Gastroesophageal sphincter (tissue), 4 donors: ENCODE results near the gene TPCN1. TPM values are rescaled to one million over a fixed set of nuclear protein-coding genes. Genes with fewer than 3 reads are reported as not detected.

Experiments used
- ATAC-seq: fragments of 150-250 bp; one replicate; pipeline ENCODE4 v1.9.1; 2016; ENCODE audit warnings: mild to moderate bottlenecking, moderate library complexity
- H3K27ac ChIP-seq, 4 donors: fragments of 200-600 bp; sonication (generic) in 3 of 4; 1 replicate in 3 of 4; 2 replicates in 1 of 4; pipeline ENCODE4 v1.5.1; 2016 to 2019
- H3K27me3 ChIP-seq: fragments of 200-600 bp; sonication (generic); one replicate; pipeline ENCODE4 v1.5.1; 2019
- H3K36me3 ChIP-seq, 2 donors: fragments of 200-600 bp; sonication (generic); one replicate each; pipeline ENCODE4 v1.5.1; 2019; ENCODE audit warnings: control low read depth in 1 of 2
- H3K4me1 ChIP-seq, 3 donors: fragments of 200-600 bp; sonication (generic); 1 replicate in 2 of 3; 2 replicates in 1 of 3; pipeline ENCODE4 v1.5.1; 2016 to 2019; ENCODE audit warnings: control low read depth in 2 of 3
- H3K4me3 ChIP-seq, 2 donors: fragments of 200-600 bp; sonication (generic); one replicate each; pipeline ENCODE4 v1.5.1; 2019; ENCODE audit warnings: mild to moderate bottlenecking in 1 of 2, moderate library complexity in 1 of 2
- H3K9me3 ChIP-seq, 3 donors: fragments of 200-600 bp; sonication (generic); one replicate each; pipeline ENCODE4 v1.5.1; 2017 to 2019; ENCODE audit warnings: control low read depth in 2 of 3
- CTCF ChIP-seq, 4 experiments: fragments of 200-600 bp in 2 of 4; fragments of 450-650 bp in 2 of 4; sonication (generic) in 1 of 4; IDR thresholded peaks; one replicate each; pipeline ENCODE4 v1.5.1; 2017 to 2019; ENCODE audit warnings: antibody characterized with exemption in 4 of 4, mild to moderate bottlenecking in 2 of 4, moderate library complexity in 2 of 4
- EP300 ChIP-seq: sonication (generic); formaldehyde crosslinking; IDR thresholded peaks from one replicate; pipeline ENCODE4 v1.6.1; 2017; ENCODE audit warnings: antibody characterized with exemption, mild to moderate bottlenecking
- POLR2A ChIP-seq, 2 donors: fragments of 450-650 bp; IDR thresholded peaks; one replicate each; pipeline ENCODE4 v1.6.1; 2017; ENCODE audit warnings: antibody characterized with exemption in 2 of 2, mild to moderate bottlenecking in 2 of 2, moderate library complexity in 1 of 2
- POLR2AphosphoS5 ChIP-seq: sonication (generic); formaldehyde crosslinking; IDR thresholded peaks from one replicate; pipeline ENCODE4 v1.6.1; 2017; ENCODE audit warnings: antibody characterized with exemption
- WGBS, 2 donors: methylation state at CpG; one replicate each; pipeline ENCODE4 v1.1.5; 2018; ENCODE audit warnings: low coverage in 1 of 2; 5-methylcytosine and 5-hydroxymethylcytosine counted together
- total RNA-seq, 4 donors: library from RNA; depleted of rRNA; stranded (reverse); fragments of >200 nt; gene quantifications; one replicate each; pipeline ENCODE4 v1.1.0, GENCODE V29; 2016

TPCN1 gene
- total RNA-seq, 4 donors from 2014 or later = 24.0 to 47.0 (median 37.3) TPM

DNA sequence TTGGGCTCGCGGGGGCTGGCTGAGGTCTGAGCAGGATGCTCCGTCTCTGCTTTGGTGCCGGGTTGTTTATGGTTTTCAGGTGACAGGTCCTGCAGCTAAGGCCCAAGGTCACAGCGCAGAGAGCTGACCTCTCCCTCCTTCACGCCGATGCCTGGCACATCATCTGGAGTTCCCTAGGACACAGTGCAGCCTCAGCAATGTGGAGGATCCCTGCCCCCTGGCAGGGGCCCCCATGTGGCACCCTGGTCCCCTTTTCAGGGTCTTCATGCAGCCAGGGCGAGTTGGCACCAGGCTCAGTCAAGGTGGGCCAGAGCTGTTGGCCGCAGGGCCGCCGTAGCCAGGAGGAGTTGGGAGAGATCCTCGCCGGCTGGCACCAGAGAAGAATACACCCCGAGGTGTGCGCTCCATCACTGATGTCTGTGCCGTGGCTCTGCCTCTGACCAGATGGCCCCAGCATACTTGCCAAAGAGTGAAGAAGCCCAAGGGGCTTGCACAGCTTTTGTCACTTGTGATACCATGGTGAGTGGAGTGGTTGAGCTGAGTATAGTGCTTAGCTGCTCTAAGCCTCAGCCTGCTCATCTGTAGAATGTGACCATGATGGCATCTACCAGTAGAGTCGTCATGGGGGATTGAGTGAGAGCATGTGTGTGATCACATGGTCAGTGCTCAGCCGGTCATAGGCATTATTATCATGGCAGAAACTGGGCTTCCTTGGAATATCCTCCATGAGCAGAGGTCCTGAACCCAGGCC is 11.0 kb downstream of the TPCN1 start:
- Histone ChIP-seq H3K4me1 (peaks cover 0 to 78% (median 18%) of the 10 kb centered on the region in 3 donors), H3K9me3 (no peaks in the 10 kb centered on the region), H3K27ac (peak overlapping the region in 3 of 4 donors; percentile 43 to 51 (median 48)), H3K27me3 (no peaks in the 10 kb centered on the region), H3K4me3 (no peak overlapping the region), H3K36me3 (peaks cover 0 to 87% of the 10 kb centered on the region in 2 donors)
- no peak for ATAC-seq
- no peak for TF ChIP-seq EP300
- TF ChIP-seq CTCF (IDR thresholded peaks at IDR 0.05) = no peak
- TF ChIP-seq POLR2AphosphoS5 = no peak
- no peak for TF ChIP-seq POLR2A (IDR thresholded peaks at IDR 0.05)
- whole genome bisulfite sequencing, 2 donors = 73 to 80% methylated on average over 1 to 8 of the region's 18 CpGs

DNA sequence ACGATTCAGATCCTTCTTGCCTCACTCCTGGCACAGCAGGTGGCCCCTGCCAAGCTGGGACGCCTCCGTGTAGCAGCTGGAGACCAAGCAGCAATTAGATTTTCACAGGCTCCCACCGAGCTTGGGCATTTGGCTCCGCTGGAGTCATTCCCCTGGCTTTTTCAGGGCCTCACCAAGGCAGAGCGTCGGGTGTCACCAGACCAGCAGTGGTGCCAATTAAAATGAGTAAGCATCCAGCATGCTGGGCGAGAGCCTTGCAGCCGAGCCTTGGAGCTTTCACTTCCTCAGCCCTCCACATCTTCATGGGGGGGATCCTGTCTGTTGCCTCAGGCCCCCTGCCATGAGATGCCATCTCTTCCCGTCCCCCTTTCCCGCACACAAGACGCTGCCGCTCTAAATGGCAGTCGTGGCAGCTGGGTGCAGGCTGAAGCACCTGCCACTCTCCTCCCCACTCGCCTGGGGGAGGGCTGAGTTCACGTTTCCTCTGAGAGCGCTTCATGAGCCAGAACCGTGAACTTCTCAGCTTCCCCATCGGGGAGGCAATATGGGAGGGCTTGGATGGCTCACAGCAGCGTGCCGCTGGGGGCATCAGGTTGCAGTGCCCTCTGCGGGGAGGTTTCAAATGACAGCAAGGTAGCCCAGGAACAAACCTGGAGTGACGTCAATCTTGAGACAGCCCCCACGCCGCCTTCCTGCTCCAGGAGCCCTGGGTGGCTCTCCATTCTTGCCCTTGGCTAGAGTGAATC is 11.7 kb downstream of the TPCN1 start:
- no peak overlapping the region for H3K4me3 ChIP-seq

GRCh38 chr12:113233967-113234366 is 12.7 kb downstream of the TPCN1 start:
- Histone ChIP-seq H3K27ac (peak overlapping the region in 1 of 4 donors; percentile 6), H3K4me1 (peaks cover 0 to 78% (median 16%) of the 10 kb centered on the region in 3 donors), H3K9me3 (no peaks in the 10 kb centered on the region), H3K27me3 (no peaks in the 10 kb centered on the region), H3K4me3 (no peak overlapping the region), H3K36me3 (peaks cover 0 to 87% of the 10 kb centered on the region in 2 donors)
- ATAC-seq = no peak
- TF ChIP-seq POLR2AphosphoS5 (no peak), POLR2A (IDR thresholded peaks at IDR 0.05) (no peak), EP300 (no peak), CTCF (IDR thresholded peaks at IDR 0.05) (no peak)
- 84% methylated on average over 4 of the region's 4 CpGs; no CpG with 5 or more reads in 1 of the 2 donors for WGBS, 2 donors

More for the DNA sequence above, 11.7 kb downstream of the TPCN1 start:
- whole genome bisulfite sequencing, 2 donors = 67% methylated on average over 3 of the region's 25 CpGs; no CpG with 5 or more reads in 1 of the 2 donors
- Histone ChIP-seq H3K36me3 (peaks cover 0 to 87% of the 10 kb centered on the region in 2 donors), H3K27me3 (no peaks in the 10 kb centered on the region), H3K27ac (peak overlapping the region in 3 of 4 donors; percentile 43 to 51 (median 48)), H3K9me3 (no peaks in the 10 kb centered on the region), H3K4me1 (peaks cover 0 to 78% (median 15%) of the 10 kb centered on the region in 3 donors)
- ATAC-seq = peak; percentile 57
- TF ChIP-seq CTCF (IDR thresholded peaks at IDR 0.05) (no peak), POLR2AphosphoS5 (peak; percentile 8)

DNA sequence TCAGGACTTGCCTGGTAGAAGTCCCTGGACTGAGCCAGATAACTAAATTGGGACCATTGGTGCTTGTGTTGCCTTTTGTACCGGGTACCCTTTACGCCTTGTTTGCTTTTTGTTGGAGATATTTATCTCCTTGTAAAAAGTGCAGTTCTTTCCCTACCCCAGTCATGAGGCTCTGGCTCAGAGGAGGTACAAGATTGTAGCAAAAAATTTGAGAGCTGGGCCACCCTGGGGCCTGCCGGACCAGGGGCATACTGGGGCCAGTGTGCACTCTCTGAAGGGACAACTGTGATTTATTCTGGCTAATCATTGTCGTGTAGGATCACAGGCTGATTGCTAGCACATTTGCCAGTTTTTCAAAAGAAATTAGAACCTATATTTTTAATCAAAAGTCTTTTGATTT is 13.2 kb downstream of the TPCN1 start:
- no peak for ATAC-seq
- WGBS, 2 donors = 77 to 80% methylated on average over 3 of the region's 4 CpGs
- Histone ChIP-seq H3K9me3 (no peaks in the 10 kb centered on the region), H3K4me3 (no peak overlapping the region), H3K4me1 (peaks cover 0 to 77% (median 14%) of the 10 kb centered on the region in 3 donors), H3K36me3 (peaks cover 0 to 87% of the 10 kb centered on the region in 2 donors), H3K27ac (peak overlapping the region in 1 of 4 donors; percentile 6), H3K27me3 (no peaks in the 10 kb centered on the region)
- TF ChIP-seq POLR2A (IDR thresholded peaks at IDR 0.05) (no peak), POLR2AphosphoS5 (no peak), CTCF (IDR thresholded peaks at IDR 0.05) (no peak), EP300 (no peak)
